GM21723 (cell line): ENCODE results near the gene TLK2.

Experiments used
- ATAC-seq: cut with Tn5 transposase; IDR thresholded peaks from one replicate; pipeline ENCODE4 v1.9.1; 2021; ENCODE audit warnings: mild to moderate bottlenecking, moderate library complexity; ENCODE audit not compliant: unreplicated experiment

Gene TLK2

DNA sequence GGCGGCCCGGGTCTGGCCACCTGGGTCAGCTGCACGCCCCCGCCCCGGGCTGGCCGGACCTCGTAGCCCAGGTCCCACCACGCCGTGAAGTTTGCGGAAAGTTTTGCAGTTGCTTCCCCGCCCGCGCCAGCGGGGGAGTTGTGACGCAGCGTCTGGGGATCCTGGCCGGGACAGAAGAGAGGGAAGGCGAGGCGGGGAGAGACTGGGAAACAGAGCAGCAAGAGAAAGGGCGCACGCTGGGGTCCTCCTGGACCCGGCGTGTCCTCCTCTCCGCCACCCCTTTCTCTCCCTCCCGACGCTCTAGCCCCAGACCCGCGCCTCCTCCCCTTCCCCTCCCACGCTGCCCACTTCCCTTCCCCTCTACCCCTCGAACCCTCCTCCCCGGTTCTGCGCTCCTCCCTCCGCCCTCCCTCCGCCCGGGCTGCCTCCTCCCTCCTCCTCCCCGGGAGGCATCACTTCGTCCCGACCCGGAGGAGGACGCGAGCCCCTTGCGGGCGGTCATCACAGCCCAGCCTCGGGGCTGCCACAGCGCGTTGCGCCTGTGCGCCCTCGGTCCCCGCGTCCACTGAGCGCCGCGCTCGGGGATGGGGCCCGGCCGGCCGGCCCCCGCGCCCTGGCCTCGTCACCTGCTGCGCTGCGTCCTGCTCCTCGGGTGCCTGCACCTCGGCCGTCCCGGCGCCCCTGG is 148.7 kb downstream of the TLK2 start, which contains the start of gene MRC2:
MRC2 (plus strand) TSS at position 452 of the 685 bp plus-strand sequence; CDS start at position 585, 133 bp downstream.
- peak; percentile 47 for ATAC-seq

DNA sequence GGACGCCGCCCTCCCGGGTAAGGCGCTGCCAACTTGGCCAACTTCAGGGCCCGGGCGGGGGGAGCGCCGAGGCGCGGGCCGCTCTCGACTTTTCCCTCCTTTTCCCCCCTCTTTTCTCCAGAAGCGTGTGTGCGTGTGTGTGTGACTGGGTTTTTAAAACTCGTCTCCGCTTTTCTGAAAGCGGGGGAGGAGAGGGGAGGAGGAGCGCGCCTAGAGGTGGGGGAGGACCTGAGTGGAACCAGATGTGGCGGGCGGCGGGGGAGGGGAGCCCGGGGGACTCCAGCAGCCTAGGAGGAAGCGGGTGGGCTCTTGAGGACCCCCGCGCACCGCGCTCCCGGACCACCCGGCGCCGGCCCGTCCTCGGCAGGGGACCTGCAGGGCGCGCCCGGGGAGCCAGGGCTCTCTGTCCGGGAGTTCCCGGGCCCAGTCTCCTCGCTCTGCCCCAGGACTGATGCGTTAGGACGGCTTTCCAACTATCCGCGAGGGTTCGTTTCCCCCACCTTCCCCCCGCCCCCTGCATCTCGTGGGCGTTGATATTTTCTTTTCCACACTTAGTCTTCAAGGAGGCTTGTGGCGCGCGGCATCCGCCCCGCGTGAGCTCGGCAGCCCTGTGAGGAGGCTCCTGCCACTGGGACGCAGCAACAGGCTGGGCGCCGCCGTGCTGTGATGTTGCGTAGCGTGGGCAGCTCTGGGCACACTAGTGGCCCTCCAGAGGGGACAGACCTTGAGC is 149.4 kb downstream of the TLK2 start:
- peak; percentile 42 for ATAC-seq

DNA sequence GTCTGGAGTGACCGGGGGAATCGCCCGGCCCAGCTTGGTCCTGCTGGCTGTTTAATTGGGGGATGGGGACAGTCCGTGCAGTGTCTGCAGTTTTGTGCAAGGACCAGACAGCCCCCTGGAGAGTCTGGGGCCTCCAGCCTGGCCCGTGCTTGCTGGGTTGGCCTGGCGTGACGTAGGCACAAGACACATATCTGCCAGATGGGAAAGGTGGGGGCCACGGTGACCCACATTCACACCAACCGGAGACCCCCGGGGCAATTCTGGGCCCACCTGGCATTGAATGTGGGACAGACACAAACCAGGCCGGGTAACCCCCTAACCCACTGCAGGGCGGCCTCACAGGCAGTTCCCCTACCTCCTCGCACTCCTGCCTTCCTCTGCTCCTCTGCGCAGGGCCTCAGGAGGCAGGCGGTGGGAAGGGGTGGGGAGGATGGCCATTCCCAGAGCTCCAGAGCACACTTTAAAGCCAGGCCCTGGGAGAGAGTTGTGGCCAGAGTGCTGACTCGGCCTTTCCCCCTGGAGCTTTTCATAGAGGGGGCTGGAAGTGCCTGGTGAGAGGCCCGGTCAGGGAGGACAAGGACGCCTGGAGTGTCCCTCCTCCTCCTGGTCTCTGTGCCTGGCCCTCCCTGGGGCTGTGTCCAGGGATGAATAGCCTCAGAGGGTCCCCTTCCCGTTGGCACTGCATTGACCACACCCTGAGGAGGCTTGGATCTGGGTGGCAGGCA is 150.4 kb downstream of the TLK2 start:
- no peak for ATAC-seq

DNA sequence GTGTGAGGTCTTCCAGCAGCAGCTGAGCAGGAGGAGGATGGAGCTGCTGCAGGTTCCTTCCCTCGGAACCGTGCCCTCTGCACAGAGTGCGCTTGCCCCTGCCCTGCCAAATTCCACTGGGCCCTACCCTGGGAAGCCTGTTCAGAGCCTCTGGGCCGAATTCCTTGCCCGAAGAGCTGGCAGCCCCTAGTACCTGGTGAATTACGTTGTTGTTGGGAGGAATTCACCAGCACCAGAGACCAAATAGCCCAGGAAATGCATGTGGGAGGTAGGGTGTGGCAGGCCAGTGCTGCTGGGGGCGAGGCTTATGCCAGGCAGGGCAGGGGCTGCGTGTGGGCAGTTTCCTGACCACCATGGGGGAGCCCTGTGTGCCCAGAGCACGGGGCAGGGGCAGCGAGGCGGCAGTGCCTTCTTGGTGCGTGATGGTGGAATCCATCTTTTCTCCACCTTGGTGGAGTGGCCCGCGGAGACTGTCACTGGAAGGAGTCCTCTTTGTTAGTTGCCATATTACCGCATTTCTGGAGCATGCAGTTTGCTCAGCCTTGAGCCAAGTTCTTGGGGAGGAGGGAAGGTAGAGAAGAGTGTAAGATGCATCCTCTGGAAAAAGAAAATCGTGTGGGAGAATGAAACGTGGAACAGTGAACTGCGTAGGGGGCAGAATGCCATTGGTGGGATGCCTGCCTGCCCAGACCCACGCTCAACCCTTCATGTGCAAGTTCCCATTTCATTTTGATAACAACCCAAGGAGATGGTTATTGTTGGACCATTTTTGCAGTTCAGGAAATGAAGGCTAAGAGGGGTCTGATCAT is 151.1 kb downstream of the TLK2 start:
- no peak for ATAC-seq

DNA sequence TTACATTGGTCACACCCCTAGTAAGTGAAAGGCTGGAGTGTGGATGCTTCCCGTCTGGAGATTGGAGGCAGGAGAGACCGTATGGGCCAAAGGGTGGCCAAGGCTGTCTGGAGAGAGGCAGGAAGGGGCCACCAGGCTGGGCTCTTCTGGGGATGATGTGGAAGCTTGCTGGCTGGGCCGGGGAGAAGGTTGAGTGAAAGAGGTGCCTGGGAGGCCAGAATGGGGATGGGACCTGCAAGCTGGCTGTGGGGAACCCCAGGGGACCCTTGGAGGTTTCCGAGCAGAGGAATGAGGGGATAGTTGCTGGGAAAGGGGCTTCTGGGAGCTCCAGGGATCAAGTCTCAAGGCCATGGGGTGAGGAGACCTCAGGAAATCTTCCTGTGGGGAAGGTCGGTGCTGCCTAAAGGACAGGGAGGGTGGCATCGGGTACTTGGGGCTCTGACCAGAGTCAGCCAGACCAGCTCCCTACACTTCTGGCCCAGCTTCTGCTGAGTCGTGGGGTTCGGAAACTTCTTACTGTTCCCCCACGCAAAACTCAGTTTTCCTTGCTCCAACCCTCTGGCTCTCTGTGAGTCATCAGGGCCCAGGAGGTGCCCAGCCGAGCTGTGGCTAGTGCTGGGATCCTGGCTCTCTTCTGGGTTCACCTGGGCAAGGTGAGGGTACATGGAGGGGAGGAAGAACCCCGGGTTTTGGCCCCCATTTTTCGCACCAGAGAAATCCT is 151.9 kb downstream of the TLK2 start:
- ATAC-seq: no peak

DNA sequence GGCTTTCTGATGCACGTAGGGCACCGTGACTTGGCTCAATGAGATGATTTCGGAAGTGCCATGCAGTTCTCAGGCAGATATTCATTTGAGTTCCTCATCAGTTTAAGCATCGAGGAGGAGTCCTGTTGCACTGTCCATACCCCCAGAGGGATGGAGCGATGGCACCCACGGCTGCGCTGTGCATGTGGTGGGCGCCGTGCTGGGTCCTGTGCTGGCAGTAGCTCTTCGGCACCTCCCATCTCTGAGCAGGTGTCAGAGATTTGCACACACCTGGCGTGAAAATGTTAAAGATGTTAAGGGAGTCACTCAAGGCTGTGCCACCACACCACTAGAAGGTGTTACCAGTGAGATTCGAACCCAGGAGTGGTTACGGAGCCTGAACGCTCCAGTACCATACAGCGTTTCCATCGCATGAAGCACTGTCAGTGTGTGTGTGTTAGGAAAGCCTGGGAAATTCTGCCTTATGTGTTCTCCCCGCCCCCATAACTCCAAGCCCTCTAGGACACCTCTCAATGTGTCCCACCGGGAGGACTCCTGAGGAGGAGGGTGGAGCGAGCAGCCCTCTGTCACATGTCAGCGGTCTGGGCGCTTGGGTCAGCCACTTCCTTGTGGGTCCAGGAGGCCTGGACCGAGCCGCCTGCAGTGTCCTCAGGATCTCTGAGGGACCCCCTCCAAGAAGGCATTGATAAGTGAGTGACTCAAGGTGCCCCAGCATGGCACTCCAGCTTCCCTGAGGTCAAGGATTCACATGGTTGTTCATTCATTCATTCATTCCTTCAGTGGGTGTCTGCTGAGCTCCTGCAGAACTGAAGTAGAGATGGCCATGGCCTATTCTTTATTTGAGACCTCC is 152.7 kb downstream of the TLK2 start:
- no peak for ATAC-seq

DNA sequence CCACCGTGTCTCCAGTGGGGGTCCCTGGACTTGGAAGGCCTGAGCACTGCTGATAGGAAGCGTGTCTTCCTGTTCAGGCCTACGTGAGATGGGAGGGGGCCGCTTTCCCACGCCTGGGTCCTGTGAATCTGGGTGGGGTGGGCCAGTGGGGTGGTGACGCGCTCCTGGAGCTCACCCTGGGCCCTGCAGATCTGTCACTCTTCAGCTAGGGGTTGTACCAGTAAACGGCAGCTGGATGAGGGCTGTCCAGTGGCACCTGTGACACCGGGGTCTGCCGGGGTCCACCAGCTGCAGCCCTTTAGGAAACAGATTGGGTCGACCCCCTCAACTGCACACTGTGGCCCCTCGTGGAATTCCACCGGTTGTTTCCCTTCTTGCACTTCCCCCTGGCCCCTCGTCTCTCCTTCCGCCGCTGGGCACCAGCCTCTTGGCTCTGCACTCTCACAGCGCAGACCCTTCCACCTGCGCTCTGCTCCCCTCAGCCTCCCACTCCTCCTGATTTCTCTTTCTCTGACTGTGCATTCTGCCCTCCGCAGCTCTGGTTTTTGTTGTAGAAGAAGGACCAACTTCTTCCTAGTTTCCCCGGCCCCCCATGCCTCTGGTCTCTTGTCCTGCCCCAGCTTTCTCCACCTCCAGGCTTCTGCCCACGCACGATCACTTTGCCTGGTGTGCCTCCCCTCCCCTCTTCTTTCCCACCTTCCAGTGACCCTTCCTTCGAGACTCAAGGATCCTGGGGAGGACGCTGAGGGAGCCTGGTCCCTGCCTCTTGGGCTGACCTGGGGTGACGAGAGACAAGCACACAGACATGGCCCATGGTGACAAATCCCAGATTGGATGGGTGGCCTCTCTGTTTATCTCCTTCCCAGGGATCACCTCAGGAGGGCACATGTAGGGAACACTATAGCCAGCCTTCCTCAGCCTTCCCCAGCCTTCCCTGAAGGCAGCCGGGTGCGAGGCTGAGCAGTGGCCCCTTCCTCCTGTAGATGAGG is 153.6 kb downstream of the TLK2 start:
- no peak for ATAC-seq

DNA sequence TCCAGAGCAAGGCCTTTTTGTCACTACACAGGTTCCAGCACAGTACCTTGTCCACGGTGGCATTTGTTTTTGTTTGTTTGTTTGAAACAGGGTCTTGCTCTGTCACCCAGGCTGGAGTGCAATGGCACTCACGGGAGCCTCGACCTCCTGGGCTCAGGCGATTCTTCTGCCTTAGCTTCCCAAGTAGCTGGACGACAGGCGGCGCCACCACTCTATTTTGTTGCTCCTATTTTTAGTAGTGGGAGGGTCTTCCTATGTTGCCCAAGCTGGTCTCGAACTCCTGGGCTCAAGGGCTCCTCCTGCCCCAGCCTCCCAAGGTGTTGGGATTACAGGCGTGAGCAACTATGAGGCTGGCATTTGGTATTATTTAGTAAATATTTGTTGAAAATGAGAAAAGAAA is 159.2 kb downstream of the TLK2 start:
- ATAC-seq: no peak

DNA sequence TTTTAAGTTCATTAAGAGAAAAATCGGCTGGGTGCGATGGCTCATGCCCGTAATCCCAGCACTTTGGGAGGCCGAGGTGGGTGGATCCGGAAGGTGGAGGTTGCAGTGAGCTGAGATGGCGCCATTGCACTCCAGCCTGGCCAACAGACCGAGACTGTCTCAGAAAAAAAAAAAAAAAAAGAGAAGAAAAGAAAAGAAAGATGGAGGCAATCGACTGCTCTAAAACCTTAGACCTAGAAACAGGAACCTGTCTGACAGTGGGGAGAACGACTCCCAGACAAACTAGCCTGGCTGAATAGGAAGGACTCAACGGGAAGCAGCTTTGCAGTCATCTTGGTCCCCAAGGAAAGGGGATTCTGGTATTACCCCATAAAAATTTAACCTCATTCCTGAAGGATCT is 162.5 kb downstream of the TLK2 start:
- no peak for ATAC-seq

DNA sequence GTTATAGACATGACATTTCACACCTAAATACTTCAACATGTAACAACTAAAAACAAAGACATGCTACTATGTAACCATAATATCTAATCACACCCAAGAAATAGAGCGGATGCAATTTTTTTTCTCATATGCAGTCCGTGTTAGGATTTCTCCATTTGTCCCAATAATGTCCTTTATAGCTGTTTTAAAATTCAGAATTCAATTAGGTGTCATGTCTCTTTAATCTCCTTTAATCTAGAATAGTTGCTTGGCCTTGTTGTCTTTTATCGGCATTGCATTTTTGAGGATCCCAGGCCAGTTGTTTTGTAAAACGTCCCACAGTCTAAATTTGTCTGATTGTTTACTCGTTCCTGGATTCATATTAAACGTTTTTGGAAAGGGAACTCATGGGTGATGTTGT is 163.3 kb downstream of the TLK2 start:
- no peak for ATAC-seq

DNA sequence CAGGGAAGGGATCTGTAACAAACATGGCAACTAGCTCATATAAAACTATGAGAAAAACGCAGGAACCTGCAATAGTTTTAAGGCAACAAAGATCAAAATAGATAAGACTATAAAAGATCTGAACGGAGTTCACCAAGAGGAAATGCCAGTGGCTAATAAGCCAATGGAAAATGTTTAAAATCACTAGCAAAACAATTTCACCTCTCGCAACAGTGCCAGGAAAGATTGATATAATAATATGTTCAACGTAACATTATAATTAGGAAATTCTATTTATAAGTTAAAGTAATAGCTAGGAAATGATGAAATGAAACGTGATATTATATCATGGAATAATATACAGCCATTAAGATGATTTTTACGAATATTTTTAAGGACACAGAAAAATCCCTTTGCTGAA is 164.9 kb downstream of the TLK2 start:
- ATAC-seq: no peak

DNA sequence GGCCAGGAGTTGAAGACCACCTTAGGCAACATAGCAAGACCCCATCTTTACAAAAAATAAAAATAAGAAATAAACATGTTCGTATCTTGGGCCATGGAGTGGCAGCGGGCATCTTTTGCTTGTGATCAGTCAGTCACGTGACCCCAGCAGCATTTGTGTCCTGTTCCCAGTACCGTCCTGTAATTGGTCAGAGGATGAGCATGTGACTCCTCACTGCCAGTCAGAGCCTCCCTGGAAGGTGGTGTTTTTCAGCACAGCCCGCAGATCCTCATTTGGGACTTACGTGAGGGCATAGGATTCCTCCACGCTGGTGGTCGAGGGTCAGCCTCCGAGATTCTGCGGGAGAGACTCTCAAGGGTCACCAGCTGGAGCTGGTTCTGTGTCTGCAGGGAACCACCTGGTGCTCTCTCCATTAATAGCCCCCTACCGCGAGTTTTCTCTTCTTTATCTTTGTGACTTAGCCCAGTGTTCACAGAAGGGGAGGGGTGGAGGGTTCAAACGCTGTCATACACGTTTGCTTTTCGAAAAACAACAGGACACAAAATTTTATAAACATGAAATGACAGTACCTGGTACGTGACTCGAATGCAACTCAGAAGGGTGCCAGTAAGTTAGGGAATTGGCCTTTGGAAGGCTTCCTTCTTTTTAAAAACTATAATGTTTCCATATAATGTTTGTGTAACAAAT is 166.0 kb downstream of the TLK2 start:
- ATAC-seq: no peak

DNA sequence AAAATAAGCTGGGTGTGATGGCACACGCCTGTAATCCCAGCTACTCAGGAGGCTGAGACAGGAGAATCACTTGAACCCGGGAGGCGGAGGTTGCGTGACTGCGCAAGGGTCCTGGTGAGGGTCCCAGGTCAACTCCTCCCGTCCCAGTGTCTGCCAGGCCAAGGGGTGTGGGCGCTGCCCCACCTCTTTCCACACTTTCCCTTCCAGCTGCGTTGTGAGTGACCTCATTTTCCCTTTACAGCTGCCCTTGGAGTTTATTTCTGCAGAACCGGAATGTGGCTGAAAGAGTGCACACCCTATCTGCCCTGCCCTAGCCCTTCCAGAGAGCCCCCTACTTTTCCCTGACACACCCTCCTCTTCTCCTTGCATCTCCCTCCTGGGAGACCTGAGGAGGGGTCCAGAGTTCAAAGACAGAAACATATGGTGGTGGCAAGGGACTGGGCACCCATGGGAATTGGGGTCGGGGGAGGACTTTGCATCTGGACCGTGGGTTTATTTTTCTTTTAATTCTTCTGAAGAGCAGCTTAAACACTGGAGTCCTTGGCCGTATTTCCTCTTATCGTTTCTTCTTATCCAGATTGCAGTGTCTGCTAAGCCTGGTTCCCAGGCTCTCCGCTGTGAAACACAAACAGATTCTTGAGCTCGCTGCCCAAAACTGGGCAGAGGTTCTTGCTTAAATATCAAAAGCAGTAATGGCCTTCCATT is 169.8 kb downstream of the TLK2 start:
- no peak for ATAC-seq

DNA sequence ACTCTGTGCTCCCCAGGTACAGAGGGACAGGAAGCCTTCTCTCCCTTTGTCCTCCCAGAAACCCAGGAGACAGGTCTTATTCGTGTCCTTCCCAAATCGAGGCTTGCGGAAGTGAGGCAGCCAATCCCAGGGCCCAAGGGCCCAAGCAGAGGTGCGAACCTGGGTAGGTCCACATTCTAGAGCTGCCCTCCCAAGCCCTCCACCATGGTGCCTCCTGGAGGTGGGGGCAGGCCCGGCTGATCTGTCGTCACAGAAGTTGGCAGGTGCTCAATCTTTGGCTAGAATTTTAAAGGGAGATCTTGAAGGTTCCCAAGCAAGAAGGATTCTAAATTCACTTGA is 170.3 kb downstream of the TLK2 start:
- no peak for ATAC-seq

DNA sequence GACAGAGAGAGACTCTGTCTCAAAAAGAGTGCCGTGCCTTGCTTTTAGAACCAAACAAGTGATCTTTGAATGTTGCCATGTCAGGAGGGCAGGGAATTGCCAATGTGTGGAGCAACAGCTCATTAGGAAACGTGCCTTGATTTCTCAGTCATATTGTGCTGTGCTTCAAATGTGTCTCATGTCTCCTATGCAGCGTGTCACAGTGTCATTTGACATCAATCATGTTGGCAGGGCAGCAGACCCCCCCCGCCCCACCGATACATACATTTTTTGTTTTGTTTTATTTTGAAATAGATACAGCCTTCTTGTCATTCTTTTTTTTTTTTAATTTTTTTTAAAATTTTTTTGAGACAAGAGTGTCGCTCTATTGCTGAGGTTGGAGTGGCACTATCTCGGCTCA is 170.9 kb downstream of the TLK2 start:
- ATAC-seq: no peak

DNA sequence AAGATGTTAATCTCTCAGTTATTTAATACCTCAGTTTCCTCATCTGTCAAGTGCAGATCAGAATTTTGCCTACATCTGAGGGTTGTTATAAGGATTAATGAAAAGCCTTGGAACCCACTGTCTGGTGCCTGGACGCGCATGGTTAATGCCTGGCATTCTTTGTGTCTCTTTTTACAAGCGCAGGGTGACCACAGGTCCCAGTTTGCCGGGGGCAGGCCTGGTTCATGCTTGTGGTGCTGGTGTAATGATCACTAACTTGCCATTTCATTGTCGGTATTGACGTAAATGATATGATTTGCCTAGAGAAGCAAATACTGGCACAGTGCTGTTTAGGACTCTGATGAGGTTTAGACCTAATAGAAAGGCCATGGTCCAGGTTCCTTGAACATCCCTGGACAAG is 172.0 kb downstream of the TLK2 start:
- no peak for ATAC-seq
